ENCODE results near the gene RBFOX2. TPM values are rescaled to one million over a fixed set of nuclear protein-coding genes. Genes with fewer than 3 reads are reported as not detected.

Gene RBFOX2
- polyA plus RNA-seq, 1 of the 3 experiments (the other 2 are of a cell fraction), result 115 TPM

DNA sequence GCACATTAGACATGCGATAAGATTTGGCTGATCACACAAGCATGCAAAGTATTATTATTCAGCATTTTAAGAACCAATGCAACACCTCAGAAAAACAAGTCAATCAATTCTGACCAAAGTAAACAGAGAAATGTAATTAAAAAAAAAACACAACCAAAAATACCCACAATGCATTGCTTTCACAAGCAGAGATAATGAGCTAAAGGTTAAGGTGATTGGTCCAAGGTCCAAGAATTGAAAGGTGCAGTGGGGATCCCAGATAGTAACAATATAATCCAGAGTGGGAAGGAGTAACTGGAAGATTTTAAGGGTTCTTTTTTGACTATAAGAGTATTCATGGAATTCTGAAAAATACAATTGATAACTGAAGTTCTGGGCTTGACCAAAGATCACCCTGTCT lies 271.9 kb downstream of the RBFOX2 start:
- Histone ChIP-seq H3K4me2 (no peak overlapping the region), H3K9me3 (no peaks in the 10 kb centered on the region), H3K36me3 (replicated peaks in 1 of 2; ENCODE audit: control insufficient read depth in 1 of 2, insufficient read depth in 2 of 2, low read length in 1 of 2) (peaks cover 66 to 85% of the 10 kb centered on the region in 2 experiments), H3K4me1 (ENCODE audit: control insufficient read depth in 1 of 2, insufficient read depth in 2 of 2, low read depth in 1 of 2, low read length in 1 of 2) (no peaks in the 10 kb centered on the region; a peak in 2 of 4 replicates), H3K9me2 (no peaks in the 10 kb centered on the region), H3F3A (replicated peaks; ENCODE audit: insufficient read depth) (no peaks in the 10 kb centered on the region), H3K79me2 (ENCODE audit: insufficient read depth) (0 out of 2 replicates have a peak, but pooled peaks cover 11% of the 10 kb centered on the region), H3K9ac (no peak overlapping the region), H2AFZ (ENCODE audit: low read depth) (no peak overlapping the region), H3K4me3 (ENCODE audit: low read depth in 2 of 2, low read length in 1 of 2) (no peak overlapping the region), H3K27me3 (ENCODE audit: insufficient read depth) (no peaks in the 10 kb centered on the region), H4K20me1 (ENCODE audit: insufficient read depth) (no peaks in the 10 kb centered on the region), H3K27ac (ENCODE audit: low read depth in 2 of 2, low read length in 1 of 2) (no peak overlapping the region)
- DNase-seq, result no peak
- TF ChIP-seq POLR2AphosphoS5 (IDR thresholded peaks at IDR 0.05; ENCODE audit: low read depth, low read length) (no peak), CHD2 (IDR thresholded peaks at IDR 0.05; ENCODE audit: low read length, partially characterized antibody) (no peak), RAD21 (IDR thresholded peaks at IDR 0.05; ENCODE audit: low read length) (no peak), RXRA (IDR thresholded peaks at IDR 0.05; ENCODE audit: borderline replicate concordance, low read depth) (no peak), EZH2phosphoT487 (IDR thresholded peaks at IDR 0.05; ENCODE audit: borderline replicate concordance, low read depth) (no peak), FOXJ3 (CRISPR knock-in tag; IDR thresholded peaks at IDR 0.05) (no peak), RFX5 (IDR thresholded peaks at IDR 0.05; ENCODE audit: low read length) (no peak), FOXM1 (IDR thresholded peaks at IDR 0.05; ENCODE audit: low read depth) (no peak)
- TF ChIP-seq, protein P1, sequence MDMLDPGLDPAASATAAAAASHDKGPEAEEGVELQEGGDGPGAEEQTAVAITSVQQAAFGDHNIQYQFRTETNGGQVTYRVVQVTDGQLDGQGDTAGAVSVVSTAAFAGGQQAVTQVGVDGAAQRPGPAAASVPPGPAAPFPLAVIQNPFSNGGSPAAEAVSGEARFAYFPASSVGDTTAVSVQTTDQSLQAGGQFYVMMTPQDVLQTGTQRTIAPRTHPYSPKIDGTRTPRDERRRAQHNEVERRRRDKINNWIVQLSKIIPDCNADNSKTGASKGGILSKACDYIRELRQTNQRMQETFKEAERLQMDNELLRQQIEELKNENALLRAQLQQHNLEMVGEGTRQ (IDR thresholded peaks at IDR 0.05; ENCODE audit: borderline replicate concordance, low read depth, low read length), result no peak
- TF ChIP-seq, protein P2, sequence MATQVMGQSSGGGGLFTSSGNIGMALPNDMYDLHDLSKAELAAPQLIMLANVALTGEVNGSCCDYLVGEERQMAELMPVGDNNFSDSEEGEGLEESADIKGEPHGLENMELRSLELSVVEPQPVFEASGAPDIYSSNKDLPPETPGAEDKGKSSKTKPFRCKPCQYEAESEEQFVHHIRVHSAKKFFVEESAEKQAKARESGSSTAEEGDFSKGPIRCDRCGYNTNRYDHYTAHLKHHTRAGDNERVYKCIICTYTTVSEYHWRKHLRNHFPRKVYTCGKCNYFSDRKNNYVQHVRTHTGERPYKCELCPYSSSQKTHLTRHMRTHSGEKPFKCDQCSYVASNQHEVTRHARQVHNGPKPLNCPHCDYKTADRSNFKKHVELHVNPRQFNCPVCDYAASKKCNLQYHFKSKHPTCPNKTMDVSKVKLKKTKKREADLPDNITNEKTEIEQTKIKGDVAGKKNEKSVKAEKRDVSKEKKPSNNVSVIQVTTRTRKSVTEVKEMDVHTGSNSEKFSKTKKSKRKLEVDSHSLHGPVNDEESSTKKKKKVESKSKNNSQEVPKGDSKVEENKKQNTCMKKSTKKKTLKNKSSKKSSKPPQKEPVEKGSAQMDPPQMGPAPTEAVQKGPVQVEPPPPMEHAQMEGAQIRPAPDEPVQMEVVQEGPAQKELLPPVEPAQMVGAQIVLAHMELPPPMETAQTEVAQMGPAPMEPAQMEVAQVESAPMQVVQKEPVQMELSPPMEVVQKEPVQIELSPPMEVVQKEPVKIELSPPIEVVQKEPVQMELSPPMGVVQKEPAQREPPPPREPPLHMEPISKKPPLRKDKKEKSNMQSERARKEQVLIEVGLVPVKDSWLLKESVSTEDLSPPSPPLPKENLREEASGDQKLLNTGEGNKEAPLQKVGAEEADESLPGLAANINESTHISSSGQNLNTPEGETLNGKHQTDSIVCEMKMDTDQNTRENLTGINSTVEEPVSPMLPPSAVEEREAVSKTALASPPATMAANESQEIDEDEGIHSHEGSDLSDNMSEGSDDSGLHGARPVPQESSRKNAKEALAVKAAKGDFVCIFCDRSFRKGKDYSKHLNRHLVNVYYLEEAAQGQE (IDR thresholded peaks at IDR 0.05; ENCODE audit: low read depth, low read length), result no peak
- TF ChIP-seq, protein P3, sequence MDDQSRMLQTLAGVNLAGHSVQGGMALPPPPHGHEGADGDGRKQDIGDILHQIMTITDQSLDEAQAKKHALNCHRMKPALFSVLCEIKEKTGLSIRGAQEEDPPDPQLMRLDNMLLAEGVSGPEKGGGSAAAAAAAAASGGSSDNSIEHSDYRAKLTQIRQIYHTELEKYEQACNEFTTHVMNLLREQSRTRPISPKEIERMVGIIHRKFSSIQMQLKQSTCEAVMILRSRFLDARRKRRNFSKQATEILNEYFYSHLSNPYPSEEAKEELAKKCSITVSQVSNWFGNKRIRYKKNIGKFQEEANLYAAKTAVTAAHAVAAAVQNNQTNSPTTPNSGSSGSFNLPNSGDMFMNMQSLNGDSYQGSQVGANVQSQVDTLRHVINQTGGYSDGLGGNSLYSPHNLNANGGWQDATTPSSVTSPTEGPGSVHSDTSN (IDR thresholded peaks at IDR 0.05), result no peak
- TF ChIP-seq, protein P4, sequence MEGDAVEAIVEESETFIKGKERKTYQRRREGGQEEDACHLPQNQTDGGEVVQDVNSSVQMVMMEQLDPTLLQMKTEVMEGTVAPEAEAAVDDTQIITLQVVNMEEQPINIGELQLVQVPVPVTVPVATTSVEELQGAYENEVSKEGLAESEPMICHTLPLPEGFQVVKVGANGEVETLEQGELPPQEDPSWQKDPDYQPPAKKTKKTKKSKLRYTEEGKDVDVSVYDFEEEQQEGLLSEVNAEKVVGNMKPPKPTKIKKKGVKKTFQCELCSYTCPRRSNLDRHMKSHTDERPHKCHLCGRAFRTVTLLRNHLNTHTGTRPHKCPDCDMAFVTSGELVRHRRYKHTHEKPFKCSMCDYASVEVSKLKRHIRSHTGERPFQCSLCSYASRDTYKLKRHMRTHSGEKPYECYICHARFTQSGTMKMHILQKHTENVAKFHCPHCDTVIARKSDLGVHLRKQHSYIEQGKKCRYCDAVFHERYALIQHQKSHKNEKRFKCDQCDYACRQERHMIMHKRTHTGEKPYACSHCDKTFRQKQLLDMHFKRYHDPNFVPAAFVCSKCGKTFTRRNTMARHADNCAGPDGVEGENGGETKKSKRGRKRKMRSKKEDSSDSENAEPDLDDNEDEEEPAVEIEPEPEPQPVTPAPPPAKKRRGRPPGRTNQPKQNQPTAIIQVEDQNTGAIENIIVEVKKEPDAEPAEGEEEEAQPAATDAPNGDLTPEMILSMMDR (IDR thresholded peaks at IDR 0.05), result no peak
- TF ChIP-seq, protein P5, sequence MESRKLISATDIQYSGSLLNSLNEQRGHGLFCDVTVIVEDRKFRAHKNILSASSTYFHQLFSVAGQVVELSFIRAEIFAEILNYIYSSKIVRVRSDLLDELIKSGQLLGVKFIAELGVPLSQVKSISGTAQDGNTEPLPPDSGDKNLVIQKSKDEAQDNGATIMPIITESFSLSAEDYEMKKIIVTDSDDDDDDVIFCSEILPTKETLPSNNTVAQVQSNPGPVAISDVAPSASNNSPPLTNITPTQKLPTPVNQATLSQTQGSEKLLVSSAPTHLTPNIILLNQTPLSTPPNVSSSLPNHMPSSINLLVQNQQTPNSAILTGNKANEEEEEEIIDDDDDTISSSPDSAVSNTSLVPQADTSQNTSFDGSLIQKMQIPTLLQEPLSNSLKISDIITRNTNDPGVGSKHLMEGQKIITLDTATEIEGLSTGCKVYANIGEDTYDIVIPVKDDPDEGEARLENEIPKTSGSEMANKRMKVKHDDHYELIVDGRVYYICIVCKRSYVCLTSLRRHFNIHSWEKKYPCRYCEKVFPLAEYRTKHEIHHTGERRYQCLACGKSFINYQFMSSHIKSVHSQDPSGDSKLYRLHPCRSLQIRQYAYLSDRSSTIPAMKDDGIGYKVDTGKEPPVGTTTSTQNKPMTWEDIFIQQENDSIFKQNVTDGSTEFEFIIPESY (IDR thresholded peaks at IDR 0.05; ENCODE audit: borderline replicate concordance, low read depth), result no peak
- 98% methylated on average over 1 of the region's 1 CpG for WGBS (ENCODE audit: low lambda C conversion rate)
- POLR2A ChIA-PET, result no interaction called here
- CTCF ChIA-PET, result interaction anchor here (1.0 to 1.4 kb wide), 4 partner anchors 14 to 515 kb away, joined by 3 to 4 read pairs (median 4); no protein-coding TSS in a partner anchor
